ENCODE data around the gene PSMA7. TPM values are rescaled to one million over a fixed set of nuclear protein-coding genes. Genes with fewer than 3 reads are reported as not detected.

Gene PSMA7
- total RNA-seq, 1 donor, result 295 TPM

DNA sequence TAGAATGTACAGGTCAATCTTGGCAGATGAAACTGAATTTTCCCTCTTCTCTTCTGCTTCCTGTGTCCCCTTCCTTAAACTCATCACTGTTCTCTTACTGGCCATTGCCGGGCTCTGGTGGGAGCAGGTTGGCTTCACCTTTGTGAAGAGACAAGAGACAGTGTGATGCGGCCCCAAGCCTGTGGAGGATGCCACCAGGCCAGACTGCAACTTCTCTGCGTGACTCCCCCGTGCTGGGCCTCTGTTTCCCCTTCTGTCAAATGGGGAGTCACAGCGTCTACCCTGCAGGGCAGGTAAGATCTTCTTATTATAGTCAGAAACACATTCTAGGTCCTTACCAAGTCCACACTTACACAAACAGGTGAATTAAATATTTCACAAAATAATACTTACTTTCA lies 22.8 kb downstream of the PSMA7 start:
- no peak overlapping the region for H3K4me3 ChIP-seq (ENCODE audit: low read depth, low read length)
- TF ChIP-seq, protein P1, sequence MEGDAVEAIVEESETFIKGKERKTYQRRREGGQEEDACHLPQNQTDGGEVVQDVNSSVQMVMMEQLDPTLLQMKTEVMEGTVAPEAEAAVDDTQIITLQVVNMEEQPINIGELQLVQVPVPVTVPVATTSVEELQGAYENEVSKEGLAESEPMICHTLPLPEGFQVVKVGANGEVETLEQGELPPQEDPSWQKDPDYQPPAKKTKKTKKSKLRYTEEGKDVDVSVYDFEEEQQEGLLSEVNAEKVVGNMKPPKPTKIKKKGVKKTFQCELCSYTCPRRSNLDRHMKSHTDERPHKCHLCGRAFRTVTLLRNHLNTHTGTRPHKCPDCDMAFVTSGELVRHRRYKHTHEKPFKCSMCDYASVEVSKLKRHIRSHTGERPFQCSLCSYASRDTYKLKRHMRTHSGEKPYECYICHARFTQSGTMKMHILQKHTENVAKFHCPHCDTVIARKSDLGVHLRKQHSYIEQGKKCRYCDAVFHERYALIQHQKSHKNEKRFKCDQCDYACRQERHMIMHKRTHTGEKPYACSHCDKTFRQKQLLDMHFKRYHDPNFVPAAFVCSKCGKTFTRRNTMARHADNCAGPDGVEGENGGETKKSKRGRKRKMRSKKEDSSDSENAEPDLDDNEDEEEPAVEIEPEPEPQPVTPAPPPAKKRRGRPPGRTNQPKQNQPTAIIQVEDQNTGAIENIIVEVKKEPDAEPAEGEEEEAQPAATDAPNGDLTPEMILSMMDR (IDR thresholded peaks at IDR 0.05; ENCODE audit: insufficient read depth, low read depth, low read length), result no peak
- DNase-seq (ENCODE audit: low read depth), result no peak

DNA sequence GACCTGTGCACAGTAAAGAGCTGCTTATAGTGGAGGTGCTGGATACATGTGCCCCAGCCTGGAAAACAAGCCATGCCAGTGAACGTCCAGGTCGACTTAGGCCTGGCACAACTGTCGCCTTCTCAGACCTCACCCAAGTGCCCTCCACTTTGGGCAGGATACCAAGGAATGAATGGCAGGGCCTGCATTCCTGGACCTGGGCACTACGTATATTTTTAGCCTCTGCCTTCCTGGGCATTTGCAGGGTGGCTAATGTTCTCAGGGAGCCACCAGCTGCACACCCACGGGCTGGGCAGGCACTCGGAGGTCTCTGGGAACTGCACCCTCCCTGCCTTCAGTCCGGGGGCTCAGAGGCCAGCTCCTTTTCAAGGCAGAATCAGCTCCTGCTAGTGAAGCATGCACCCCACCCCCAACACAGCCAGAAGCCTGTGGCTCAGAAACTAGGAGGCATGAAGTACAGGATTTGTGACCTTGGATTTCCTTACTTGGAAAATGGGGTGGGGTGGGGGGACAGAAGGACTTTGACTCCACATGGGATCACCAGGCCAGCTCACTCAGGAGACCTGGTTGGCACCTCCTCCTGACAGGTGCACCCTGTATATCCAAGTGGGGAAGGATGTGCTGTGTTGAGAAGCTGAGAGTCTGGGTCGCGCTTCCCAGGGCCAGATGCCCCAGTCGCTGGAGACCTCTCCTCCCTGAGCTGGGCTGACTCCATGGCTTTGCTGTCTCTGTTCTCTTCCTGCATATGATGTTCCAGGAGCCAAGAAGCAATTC lies 23.4 kb downstream of the PSMA7 start:
- no peak for DNase-seq (ENCODE audit: low read depth)
- no peak overlapping the region for H3K4me3 ChIP-seq (ENCODE audit: low read depth, low read length)
- TF ChIP-seq, protein P1 (IDR thresholded peaks at IDR 0.05; ENCODE audit: insufficient read depth, low read depth, low read length), result no peak

DNA sequence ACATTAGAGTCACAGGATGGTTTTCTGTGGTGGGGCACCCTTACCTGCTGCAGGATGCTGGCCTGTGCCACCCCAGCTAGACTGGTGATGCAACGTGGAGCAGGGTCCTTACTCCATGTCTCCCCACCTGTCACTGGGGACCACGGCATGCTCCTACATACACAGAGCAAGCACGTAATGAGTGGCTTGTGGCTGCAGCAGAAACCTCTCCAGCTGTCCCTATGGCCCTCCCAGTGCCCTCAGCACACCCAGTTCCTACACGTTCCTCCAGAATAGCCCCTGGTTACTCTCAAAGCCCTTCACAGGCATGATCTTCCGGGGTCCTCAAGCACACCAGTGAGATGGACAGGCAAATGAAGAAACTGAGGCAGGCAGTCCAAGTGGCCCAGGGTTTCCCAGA lies 24.1 kb downstream of the PSMA7 start:
- no peak for DNase-seq (ENCODE audit: low read depth)
- no peak overlapping the region for H3K4me3 ChIP-seq (ENCODE audit: low read depth, low read length)
- TF ChIP-seq, protein P1 (IDR thresholded peaks at IDR 0.05; ENCODE audit: insufficient read depth, low read depth, low read length), result no peak

DNA sequence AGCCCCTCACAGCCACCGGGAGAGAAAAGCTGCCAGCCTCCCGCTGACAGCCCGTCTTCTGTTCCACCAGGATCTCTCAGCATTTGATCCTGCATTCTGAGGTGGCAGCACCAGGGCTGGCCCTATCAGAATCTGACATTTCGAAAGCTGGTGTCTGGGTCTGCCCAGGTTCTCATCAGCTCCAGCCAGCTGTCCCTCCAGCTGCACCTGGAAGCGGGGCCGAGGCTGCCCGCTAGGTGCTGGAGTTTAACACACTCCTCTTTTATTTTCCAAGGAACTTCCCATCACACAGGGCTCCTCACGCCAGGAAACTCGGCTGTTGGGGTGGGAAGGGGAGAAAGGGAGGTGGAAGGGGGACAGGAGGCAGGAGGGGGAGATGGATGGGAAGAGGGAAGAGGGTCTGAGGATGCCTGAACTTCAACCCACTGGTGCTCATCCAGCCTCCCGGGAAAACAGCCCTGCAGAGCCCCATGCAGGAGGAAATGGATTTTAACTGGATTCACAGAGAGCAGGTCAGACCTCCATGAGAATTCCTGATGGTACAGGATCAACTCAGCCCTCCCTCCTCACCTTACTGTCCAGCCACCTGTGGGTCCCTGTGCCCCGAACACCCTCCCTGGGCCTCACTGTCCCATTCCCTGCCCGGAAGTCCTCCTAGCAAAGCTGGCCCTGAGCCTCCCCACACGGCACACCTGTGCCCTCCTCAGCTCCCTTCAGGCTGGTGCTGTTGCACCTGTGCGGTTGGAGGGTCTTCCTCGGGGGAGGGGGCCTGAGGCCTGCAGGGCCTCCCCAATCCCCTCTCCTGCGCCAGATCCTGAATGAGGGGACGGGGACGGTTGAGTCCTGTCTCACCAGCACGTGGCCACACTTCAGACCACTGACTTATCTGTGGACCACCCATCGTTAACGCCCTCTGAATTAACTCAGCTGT lies 24.8 kb downstream of the PSMA7 start:
- TF ChIP-seq, protein P1 (IDR thresholded peaks at IDR 0.05; ENCODE audit: insufficient read depth, low read depth, low read length), result no peak
- DNase-seq (ENCODE audit: low read depth), result no peak
- no peak overlapping the region for H3K4me3 ChIP-seq (ENCODE audit: low read depth, low read length)

DNA sequence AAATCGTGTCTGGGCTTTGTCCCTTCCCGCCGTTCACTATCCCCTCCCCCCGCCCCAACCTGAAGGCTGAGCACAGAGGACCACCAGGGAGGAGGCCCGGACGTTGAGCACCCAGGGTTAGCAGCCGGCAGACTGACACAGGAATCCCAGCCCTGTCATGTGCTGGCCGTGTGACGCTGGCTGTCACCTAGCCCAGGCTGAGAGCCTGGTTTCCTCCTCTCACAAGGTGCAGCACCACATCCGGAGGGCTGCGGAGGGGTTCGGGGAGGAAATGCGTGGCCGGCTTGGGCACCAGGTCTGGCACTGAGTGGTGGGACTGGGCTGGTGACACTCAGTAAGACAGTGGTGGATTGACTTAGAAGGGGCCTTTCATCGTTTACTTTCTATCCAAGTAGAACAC lies 25.5 kb downstream of the PSMA7 start:
- H3K4me3 ChIP-seq (ENCODE audit: low read depth, low read length), result no peak overlapping the region
- no peak for DNase-seq (ENCODE audit: low read depth)
- TF ChIP-seq, protein P1 (IDR thresholded peaks at IDR 0.05; ENCODE audit: insufficient read depth, low read depth, low read length), result no peak

DNA sequence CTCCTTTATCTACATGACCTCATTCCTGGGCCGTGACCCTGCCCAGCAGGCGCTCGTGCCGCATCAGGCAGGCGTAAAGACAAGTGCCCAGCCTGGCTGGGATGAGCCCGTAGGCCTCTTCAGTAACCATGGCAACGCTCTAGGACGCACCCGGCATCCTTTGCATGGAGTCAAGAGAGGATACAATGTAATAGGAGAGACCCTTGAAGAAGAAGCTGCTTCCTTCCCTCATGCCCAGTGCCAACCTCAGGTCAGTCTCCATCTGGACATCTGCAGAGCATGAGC lies 25.9 kb downstream of the PSMA7 start:
- DNase-seq (ENCODE audit: low read depth), result no peak
- H3K4me3 ChIP-seq (ENCODE audit: low read depth, low read length), result no peak overlapping the region
- TF ChIP-seq, protein P1 (IDR thresholded peaks at IDR 0.05; ENCODE audit: insufficient read depth, low read depth, low read length), result no peak
